Stimulated activated naive CD4-positive, alpha-beta T cell (primary cell): ENCODE results near the gene DNAJC12.
"Not testable (repeated sequence)": the region's sequence is repeated elsewhere in the genome, so short reads cannot be mapped to it uniquely, and the experiment has no call there.

Experiments
- DNase-seq, 6 experiments: peaks; one replicate each; lab custom pipeline; 2025; lab: John Stamatoyannopoulos, UW

Gene DNAJC12

DNA sequence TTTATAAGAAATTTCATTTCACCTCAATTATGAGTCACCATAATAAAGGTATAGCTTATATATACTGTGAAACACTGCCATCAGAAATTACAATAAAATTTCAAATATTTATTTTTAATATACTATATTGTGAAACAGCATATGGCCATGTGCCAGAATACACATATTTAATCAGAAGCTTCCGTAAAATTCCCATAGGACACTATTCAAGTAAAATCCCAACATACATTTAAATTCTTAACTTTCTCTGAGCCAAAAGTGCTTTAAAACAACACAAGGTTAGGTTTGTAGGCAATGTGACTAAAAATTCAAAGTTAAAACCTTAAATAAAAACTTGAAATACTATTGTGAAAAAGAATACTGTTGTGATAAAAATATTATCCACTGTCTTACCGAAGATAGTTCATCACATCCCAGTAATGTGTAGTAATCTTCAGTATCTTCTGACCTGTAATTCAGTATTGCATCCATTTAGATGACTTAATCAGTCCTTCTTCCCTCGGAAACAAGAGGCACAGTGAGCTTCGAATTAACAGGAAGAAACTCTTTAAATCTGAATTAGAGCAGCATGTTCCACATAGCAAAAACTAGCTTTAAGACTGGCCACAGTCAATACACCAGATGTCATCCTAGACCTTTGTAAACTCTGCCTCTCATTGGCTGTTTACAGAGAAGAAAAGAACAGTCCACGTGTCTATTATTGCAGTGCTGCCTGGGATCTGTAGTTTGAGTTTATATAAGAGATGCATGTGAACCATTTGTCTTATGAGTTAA is at the start of gene DNAJC12:
TSS of gene DNAJC12 (minus strand) at position 648 of the 774 bp plus-strand sequence. CDS start at position 471, 177 bp downstream.
- peak in 2 of 6 experiments; percentile 10 to 26 for DNase-seq

DNA sequence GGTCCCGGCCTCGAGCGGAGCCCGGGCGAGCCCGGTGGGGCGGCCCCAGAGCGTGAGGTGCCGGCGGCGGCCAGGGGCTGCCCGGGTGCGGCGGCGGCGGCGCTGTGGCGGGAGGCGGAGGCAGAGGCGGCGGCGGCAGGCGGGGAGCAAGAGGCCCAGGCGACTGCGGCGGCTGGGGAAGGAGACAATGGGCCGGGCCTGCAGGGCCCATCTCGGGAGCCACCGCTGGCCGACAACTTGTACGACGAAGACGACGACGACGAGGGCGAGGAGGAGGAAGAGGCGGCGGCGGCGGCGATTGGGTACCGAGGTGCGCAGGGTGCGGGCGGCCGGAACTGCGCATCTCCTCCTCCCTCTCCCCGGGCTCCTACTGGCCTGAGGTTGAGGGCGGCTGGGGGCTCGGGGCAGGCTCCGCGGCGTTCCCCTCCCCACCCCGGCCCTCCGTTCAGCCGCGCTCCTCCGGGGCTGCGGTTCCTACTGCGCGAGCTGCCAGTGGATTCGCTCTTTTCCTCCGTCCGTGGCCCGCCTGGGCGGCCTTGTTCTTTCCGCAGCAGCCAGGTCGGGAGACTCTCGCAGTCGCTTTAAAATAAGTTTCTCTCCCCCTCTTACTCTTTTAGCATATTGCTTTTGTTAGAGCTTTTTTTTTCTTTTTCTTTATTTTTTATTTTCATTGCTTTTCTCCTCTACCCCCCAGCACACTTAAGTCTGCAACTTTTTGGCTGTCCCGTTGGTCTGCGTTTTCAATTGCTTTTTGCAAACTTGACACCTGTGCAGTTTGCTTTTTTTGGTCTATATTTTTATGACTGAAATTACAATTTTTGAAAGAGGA is 47.1 kb upstream of the DNAJC12 start:
- peak; percentile 69 to 84 (median 73) for DNase-seq

DNA sequence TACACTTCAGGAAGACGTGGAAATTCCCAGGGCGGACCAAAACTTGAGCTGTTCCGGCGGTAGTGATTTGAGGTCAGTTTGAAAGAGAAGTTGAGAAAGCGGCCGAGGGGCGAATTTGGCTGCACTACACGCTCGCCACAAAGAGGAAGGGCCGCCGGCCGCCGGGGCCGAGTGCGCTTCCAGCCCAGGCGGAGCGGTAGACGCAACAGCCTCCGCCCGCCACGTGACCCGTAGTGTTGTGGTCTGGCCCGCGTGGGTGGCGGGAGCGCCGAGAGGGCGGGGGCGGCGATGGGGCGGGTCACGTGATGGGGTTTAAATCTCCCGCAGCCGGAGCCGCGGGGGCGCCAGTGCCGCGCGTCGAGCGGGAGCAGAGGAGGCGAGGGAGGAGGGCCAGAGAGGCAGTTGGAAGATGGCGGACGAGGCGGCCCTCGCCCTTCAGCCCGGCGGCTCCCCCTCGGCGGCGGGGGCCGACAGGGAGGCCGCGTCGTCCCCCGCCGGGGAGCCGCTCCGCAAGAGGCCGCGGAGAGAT is 46.4 kb upstream of the DNAJC12 start, which contains the start of gene SIRT1:
TSS of gene SIRT1 (plus strand) at position 344 of the 529 bp plus-strand sequence. CDS start at position 410, 66 bp downstream.
- peak; percentile 81 to 90 (median 88) for DNase-seq

DNA sequence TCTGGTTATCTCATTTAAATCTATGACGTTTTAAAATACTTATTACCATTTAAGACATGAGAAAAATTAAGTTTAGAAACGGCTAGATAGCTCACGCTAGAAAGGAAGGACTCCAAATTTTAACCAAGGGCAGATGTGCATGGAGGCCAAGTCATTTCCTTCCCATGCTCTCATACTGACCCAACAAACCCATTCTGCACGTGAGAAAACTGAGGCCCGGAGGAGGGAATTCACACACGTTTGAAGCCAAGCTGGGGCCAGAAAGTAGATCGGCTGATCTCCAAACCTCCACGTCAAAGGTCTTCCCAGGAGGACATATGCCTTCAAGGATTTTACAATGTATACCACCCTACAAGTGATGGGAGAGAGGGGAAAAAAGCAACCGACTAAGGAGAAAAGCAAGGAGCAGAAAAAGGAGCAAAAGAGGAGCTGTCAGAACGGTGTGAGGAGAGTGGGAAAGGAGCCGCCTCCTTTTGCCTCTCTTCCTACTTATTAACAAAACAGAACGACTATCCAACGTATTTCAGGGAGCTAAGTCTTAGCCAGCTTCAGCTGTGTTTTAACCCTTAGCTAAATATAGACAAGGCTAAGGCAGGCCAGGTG is 45.8 kb upstream of the DNAJC12 start:
- DNase-seq, result peak in 1 of 6 experiments; percentile 37

DNA sequence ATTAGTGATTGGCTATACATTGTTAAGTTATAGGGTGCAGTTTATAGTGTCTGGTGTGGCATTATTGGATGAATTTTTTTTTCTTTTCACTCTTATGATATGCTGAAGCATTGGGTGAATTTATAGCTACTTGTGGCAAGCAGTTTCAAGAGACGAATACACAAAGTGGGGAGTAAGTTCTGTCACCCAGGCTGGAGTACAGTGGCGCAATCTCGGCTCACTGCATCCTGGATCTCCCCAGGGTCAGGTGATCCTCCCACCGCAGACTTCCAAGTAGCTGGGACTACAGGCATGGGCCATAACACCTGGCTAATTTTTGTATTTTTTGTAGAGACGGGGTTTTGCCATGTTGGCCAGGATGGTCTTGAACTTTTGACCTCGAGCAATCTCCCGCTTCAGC is 40.1 kb upstream of the DNAJC12 start:
- DNase-seq, result no peak

DNA sequence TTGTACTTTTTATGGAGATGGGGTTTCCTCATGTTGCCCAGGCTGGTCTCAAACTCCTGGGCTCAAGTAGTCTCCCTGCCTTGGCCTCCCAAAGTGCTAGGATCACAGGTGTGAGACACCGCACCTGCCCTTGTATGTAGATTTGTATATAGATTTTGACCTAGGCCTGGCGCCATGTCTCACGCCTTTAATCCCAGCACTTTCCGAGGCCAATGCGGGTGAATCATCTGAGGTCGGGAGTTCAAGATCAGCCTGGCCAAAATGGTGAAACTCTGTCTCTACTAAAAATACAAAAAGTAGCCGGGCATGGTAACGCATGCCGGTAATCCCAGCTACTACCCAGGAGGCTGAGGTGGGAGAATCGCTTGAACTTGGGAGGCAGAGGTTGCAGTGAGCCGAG is 39.4 kb upstream of the DNAJC12 start:
- not testable (repeated sequence) for DNase-seq

DNA sequence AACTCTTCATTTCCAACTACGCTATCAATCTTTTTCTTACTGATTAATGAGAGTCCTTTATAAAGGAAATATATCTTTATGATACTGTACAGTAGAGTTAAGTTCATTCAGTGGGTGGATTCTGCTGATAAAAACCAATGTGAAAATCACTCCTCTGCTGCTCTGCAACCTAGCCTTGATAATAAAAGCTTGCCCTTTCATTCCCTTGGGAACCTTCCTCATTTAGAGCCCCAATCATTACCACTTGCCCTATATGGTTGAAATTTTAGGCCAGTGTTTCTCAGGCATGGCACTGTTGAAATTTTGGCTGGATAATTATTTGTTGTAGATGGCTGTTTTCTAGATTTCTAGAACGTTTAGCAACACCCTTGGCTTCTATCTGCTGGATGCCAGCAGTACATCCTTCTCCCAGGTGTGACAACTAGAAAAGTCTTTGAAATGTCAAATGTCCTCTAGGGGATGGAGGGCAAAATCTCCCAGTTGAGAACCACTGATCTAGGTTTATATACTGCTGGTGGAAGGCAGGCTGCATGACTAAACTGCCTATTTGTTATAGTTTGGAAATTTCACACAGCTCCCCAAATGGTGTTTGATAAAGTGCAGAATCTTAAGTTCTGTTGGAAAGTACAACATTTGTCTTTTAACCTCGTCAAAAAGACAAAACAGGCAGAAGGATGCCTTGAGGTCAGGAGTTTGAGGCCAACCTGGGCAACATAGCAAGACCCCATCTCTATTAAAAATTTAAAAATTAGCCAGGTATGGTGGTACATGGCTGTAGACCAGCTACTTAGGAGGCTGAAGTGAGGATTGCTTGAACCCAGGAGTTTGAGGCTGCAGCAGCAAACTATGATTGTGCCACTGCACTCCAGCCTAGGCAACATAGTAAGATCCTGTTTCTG is 37.6 kb upstream of the DNAJC12 start:
- DNase-seq, result no peak

DNA sequence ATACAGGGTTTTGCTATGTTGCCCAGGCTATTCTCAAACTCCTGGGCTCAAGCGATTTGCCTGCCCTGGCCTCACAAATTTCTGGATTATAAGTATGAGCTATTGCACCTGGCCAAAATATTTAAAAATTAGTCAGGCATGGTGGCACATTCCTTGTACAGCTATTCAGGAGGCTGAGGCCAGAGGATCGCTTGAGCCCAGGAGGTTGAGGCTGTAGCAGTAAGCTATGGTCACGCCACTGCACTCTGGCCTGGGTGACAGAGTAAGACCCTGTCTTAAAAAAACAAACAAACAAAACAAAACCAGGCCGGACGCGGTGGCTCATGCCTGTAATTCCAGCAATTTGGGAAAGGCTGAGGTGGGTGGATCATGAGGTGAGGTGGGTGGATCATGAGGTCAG is 32.0 kb upstream of the DNAJC12 start:
- no peak for DNase-seq

DNA sequence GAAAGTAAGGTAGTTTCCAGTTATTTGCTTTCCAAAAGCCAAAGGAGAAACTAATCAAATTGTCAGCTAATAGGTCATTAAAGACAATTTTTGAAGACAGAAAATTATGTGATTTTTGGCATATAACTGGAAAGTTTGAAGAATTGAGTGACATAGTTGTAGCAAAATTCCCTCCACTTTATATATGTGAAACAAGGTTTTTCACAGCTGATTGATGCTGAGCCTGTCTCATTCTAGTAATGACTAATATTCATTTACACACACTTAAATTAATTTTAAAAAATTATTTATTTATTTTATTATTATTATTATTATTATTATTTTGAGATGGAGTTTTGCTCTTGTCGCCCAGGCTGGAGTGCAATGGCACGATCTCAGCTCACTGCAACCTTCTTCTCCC is 30.1 kb upstream of the DNAJC12 start:
- no peak for DNase-seq

DNA sequence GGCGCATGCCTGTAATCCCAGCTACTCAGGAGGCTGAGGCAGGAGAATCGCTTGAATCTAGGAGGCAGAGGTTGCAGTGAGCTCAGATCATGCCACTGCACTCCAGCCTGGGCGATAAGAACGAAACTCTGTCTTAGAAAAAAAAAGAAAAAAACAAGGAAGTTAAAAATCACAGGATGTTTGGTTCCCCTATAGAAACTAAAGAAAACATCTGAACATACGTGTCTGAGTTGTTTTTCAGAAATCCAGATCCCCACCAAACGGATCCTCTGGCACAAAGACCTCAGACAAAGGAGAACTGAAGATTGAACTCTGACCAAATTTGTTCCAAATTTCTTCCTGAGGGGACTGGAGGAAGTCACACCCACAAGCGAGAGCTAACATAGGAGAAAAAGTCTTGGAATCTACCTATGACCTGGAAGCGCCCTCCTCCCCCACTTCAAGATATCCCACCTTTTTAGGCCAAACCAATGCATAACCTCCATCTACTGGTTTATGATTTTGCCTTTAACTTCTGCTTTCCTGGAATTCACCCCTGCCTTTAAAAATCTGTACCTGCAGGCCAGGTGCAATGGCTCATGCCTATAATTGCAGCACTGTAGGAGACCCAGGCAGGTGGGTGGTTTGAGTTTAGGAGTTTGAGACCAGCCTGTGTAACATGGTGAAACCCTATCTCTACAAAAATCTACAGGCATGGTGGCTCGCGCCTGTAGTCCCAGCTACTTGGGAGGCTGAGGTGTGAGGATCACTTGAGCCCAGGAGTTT is 26.8 kb upstream of the DNAJC12 start:
- no peak for DNase-seq

DNA sequence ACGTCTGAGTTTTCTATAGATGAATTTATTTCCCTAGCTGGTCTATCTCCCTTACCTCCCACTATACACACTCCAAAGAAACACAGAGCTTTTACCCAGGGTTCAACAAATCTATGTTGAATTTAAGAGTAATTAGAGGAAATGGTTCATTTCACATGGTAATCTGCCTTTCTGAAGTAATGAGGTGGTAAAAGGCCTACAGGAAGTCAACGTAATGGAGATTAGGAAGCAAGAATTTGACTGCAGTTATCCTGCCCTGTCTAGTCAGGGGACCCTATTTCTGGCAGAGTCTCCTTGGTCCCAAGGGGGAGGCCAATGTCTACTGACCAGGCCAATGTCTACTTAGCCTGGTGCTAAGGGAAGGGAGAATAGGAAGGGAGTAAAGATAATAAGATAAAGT is 25.1 kb upstream of the DNAJC12 start:
- no peak for DNase-seq

DNA sequence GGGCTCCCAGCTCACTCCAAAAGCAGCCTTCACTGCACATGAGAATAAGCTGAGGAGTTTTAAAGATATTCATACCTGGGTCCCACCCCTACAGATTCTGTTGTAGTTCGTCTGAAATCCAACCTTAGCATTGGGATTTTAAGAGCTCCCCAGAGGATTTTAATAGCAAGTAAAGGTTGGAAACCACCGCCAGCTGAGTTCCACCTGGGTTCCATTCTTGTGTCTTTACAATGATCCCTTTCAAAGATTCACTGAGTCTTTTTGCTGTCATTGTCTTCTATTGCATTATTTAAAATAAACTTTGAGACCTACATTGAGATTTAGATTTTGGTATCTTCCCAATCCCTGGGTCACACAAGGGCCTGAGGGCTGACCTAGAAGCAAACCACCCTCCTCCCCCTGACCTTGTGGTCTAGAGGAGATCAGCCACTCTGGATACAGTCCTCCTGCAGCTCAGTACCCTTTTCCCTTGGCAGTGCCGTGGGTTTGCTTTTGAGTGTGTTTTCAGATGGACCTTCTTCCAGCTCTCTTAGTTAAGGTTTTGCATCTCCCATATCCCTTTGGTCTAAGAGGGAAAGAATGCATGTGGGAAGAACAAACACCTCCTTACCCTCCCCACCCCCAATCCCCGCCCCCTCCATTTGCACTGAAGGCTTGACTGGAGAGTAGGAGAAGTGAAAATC is 23.9 kb upstream of the DNAJC12 start:
- DNase-seq, result no peak

DNA sequence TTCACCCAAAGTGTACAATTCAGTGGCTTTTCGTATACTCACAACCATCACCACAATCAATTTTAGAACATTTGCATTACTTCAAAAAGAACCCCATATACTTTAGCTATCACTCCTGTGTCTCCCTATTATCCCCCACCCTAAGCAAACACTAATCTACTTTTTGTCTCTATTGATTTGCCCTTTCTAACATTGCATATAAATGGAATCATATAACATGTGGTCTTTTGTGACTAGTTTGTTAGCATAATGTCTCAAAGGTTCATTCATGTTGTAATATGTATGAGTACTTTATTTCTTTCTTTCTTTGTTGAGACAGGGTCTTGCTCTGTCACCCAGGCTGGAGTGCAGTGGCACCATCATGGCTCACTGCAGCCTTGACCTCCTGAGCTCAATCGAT is 21.0 kb upstream of the DNAJC12 start:
- DNase-seq, result no peak

DNA sequence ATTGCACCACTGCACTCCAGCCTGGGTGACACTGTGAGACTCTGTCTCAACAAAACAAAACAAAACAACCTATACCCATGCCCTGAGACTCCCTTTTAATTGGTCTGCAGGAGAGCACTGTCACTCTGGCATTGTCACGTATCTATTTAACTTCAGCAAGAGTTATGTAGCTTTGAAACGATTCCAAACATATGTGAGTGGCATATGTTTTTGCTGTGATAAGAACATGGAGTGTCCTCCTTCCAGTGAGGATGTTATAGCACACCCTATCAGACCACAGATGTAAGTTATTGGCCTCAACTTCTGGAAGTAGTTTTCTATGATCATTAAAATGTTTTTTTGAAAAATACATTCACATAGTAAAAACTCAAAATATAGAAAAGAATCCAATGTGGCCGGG is 15.5 kb upstream of the DNAJC12 start:
- DNase-seq, result no peak

DNA sequence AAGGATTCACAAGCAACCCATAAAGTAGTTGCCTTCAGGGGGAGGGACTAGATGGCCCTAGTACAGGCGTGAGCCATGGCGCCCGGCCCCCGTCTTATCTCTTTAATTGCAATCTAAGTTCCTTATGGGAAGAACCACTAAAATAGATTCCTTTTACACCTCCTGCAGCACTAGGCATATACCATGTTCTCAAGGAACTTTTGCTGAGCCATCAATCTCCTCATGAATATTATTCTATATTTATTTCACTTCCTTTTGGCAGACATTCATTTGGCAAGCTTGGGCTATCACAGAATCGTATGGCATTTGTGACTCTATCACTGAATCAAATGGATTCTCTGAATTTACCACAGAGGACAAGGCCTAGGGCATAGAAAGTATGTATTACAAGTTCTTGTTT is 14.8 kb upstream of the DNAJC12 start:
- DNase-seq, result no peak

DNA sequence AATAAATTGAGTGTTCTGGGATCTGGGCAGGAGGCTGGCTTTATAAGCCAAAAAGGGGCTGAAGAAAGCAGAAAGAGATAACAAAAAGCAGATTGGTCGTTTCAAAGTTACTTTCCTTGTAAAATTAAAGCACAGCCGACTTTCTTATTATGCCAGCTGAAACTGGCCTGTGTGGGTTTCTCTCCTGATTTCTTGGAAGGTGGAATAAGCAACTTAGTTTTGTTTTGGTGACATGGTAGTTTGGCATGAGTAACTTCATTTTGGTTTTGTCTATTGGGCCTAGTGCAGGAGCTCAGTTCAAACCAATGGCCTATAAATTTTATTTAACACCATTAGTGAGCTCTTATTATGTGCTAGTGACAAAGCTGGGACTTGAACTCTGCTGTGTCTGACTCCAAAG is 13.2 kb upstream of the DNAJC12 start:
- DNase-seq, result no peak

DNA sequence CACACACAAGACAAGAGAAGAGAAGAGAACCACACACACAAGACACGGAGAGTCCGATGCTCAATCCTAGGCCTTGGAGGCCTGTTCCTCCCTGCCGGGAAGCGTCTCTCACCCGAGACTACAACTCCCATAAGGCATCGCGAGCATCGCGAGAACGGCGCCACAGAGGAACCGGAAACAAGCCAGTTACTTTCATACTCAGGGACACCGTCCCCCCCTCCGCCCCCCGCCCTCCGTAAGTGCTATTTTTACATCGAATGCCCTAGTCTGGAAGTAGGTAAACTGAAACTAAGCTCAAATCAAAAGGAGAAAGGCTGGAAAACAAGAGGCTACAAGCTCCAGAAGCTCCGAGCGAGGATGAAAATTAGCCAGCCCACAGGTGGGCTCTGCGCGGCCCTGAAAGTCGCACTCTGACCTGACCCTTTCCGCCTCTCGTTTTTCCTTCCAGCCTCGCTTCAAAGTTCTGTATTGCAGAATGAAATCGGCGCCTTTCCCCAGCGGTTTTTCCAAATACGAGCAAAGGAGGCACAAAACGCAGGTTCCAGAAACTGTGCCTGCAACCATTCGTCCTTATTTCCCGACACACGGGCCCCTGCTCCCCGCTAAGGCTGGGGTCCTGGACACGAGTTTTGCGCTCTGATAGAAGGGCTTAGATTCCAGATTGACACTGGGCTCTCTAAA is 11.5 kb upstream of the DNAJC12 start:
- DNase-seq, result peak; percentile 77 to 91 (median 88)

DNA sequence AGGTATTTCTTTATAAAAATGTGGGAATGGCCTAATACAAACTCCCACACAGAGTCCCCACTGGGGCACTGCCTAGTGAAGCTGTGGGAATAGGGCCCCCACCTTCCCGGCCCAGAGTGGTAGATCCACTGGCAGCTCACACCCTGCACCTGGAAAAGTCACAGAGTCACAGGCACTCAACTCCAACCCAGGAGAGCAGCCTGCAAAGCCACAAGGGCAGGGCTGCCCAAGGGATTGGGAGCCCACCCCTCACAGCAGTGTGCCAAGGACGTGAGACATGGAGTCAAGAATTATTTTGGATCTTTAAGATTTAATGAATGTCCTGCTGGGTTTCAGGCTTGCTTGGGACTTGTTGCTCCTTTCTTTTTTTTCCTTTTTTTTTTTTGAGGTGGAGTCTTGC is 5.3 kb upstream of the DNAJC12 start:
- no peak for DNase-seq

DNA sequence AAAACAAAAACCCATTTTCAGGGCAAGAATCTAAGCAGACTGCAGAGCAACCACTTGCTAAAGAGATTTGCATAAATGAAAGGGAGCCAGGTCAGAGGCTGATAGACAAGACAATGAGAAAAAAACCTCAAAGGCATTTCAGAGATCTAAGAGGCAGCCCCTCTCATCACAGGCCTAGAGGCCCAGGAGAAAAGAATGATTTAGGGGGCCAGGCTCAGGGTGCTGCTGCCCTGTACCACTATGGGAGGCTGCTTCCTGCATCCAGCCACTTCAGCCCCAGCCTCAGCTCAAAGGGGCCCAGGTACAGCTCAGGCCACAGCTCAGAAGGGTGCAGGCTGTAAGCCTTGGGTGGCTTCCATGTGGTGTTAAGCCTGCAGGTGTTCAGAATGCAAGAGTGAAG is 3.7 kb upstream of the DNAJC12 start:
- DNase-seq, result no peak
